Adrenal gland (tissue), 12 donors: ENCODE measurements around the gene PKNOX2. TPM values are rescaled to one million over a fixed set of nuclear protein-coding genes. Genes with fewer than 3 reads are reported as not detected.

Source experiments
- DNase-seq, 7 donors: peaks; one replicate each; pipeline ENCODE4 v3.0.0-alpha.2; 2019 to 2020
- H3K27ac ChIP-seq, 5 donors: fragments of 200-600 bp; sonication (generic) in 4 of 5; 1 replicate in 3 of 5; 2 replicates in 2 of 5; pipeline versions ENCODE4 v1.5.1 to v1.8.0; 2016 to 2020; ENCODE audit warnings: mild to moderate bottlenecking in 1 of 5
- H3K27me3 ChIP-seq: fragments of 200-600 bp; 2 replicates; pipeline ENCODE4 v1.8.0; 2021
- H3K36me3 ChIP-seq, 2 donors: fragments of 200-600 bp; replicated peaks in 1 of 2; 1 replicate in 1 of 2; 2 replicates in 1 of 2; pipeline versions ENCODE4 v1.5.1 to v1.8.0; 2018 to 2022
- H3K4me1 ChIP-seq, 2 donors: fragments of 200-600 bp; replicated peaks in 1 of 2; 1 replicate in 1 of 2; 2 replicates in 1 of 2; pipeline versions ENCODE4 v1.5.1 to v1.8.0; 2018 to 2021
- H3K4me3 ChIP-seq, 4 donors: fragments of 200-600 bp; sonication (generic) in 3 of 4; one replicate each; pipeline ENCODE4 v1.5.1; 2016 to 2018
- H3K9me3 ChIP-seq, 3 donors: fragments of 200-600 bp; sonication (generic) in 1 of 3; replicated peaks in 1 of 3; 1 replicate in 2 of 3; 2 replicates in 1 of 3; pipeline versions ENCODE4 v1.5.1 to v1.8.0; 2016 to 2021
- CTCF ChIP-seq, 6 experiments: fragments of 450-650 bp in 4 of 6; fragments of 200-600 bp in 2 of 6; sonication (generic) in 1 of 6; IDR thresholded peaks; 1 replicate in 5 of 6; 2 replicates in 1 of 6; pipeline versions ENCODE4 v1.5.1 to v1.8.0; 2016 to 2021; ENCODE audit warnings: antibody characterized with exemption in 6 of 6, mild to moderate bottlenecking in 2 of 6, moderate library complexity in 1 of 6
- POLR2A ChIP-seq, 2 donors: fragments of 450-650 bp; IDR thresholded peaks; one replicate each; pipeline ENCODE4 v1.6.1; 2017; ENCODE audit warnings: antibody characterized with exemption in 2 of 2, mild to moderate bottlenecking in 2 of 2, moderate library complexity in 1 of 2
- WGBS, 4 donors: extraction: QIAGEN DNeasy Blood & Tissue Kit in 2 of 4; methylation state at CpG; one replicate each; pipeline versions ENCODE4 v1.1.5 to v1.1.7; 2013 to 2017; 5-methylcytosine and 5-hydroxymethylcytosine counted together
- intact Hi-C, 2 donors: fragments of 100-400 bp; cut with DNase I; formaldehyde crosslinking; loops; one replicate each; pipeline versions ENCODE4 v1.14.1 to v1.15.0; 2022 to 2023
- polyA plus RNA-seq, 3 donors: library from polyadenylated mRNA; stranded (reverse); fragments of 200-250 nt in 2 of 3; fragments of 350-450 nt in 1 of 3; fragmentation: Illumina TruSeq in 1 of 3; extraction: RNeasy Lipid Tissue Mini Kit (QIAGEN cat#74804) in 1 of 3; gene quantifications; one replicate each; pipeline ENCODE4 v1.2.3, GENCODE V29; 2013 to 2014
- total RNA-seq, 9 donors: library from RNA; depleted of rRNA in 4 of 9; stranded (reverse); fragments of >200 nt in 4 of 9; fragments of 120-200 nt in 1 of 9; fragmentation: NEBNext Ultra II Directional in 1 of 9; extraction: Animal tissue kit (Norgen Biotek cat#: 25700) in 1 of 9; gene quantifications; one replicate each; pipeline versions ENCODE4 v1.1.0 to v1.2.4, GENCODE V29; 2013 to 2023
- donor health status: healthy with polysubstance abuse.
- donor health status: Bipolar disorder and iron deficiency.
- donor health status: DM: yes; HTN: yes; CAD: no.
- donor health status: DM: no; HTN: no; CAD: no.
- donor health status: DM: no; HTN: no; CAD: no.
- donor health status: DM: yes; HTN: yes; CAD: no.

PKNOX2 gene
- total and polyA plus RNA-seq, 12 donors: 1.2 to 34.7 (median 3.1) TPM

DNA sequence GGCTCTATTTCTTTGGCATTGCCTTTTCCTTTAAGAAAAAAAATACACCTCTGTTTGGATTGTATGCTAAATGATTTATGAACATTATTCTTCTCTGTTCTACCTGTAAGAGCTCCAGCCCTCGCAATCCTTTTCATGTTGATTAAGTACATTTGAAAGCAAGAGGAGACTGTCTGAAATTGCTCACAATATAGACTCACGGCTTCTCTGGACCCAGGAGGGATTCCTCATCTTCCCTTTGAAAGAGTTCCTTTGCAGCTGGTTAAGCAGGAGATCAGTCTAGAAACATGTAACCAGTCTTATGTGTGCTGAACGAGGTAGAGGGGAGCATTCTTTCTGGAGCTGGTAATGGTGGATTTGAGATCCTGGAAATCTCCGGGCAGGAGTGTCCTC is 47.4 kb downstream of the PKNOX2 start:
- no peaks in the 10 kb centered on the region for H3K9me3 ChIP-seq
- H3K4me3 ChIP-seq: no peak overlapping the region
- no peaks in the 10 kb centered on the region for H3K27me3 ChIP-seq
- 51 to 85% (median 71%) methylated on average over 4 of the region's 4 CpGs for WGBS, 4 donors
- intact Hi-C loops: no loop called here
- no peaks in the 10 kb centered on the region for H3K36me3 ChIP-seq
- no peak overlapping the region for H3K27ac ChIP-seq
- DNase-seq: no peak
- TF ChIP-seq POLR2A (IDR thresholded peaks at IDR 0.05): no peak
- no peak for TF ChIP-seq CTCF (IDR thresholded peaks at IDR 0.05)
- peaks cover 0 to 7% of the 10 kb centered on the region in 2 donors for H3K4me1 ChIP-seq

DNA sequence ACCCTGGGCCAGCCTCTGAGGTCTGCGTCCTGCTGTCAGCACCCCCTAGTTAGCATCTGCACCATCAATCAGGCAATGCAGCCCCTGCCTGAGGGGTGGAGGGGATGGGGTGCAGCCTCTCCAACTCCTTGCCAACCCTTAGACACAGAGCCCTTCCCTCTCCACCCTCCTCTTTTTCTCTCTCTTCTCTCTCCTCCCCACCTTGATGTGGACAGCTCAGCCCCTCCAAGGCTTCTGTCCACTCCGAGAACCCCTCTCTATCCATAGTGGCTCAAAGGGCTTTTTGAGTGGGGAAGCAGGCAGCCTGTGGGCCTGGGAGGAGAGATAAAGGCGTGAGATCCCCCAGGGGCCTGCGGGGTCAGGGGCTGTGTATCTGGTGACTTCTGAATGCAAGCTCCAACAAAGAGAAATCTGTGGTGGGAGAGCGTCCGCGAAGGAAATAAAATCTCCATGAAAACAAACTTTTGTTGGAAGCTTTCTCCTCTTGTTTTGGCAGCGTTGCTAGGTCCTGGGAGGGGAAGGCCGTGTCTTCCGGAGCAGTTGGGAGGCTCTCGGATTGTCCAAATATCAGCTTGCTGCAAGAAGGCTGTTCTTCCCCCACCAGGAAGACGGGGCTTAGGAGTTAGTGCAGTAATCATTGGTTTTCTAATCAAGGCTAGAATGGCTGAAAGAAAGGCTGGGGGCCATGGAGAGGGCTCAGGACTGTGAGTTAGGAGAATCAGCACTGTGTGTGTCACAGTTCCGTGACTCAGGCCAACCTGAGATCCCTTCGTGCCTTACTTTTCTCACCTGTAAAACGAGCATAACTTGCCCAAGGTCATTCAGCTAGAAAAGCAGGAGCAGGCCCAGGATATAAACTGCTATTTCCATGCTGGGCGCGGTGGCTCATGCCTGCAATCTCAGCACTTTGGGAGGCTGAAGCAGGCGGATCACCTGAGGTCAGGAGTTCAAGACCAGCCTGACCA is 50.3 kb downstream of the PKNOX2 start:
- DNase-seq: peak in 3 of 7 donors; percentile 6 to 58 (median 34)
- H3K36me3 ChIP-seq: no peaks in the 10 kb centered on the region
- no peak overlapping the region for H3K4me3 ChIP-seq
- intact Hi-C loops: no loop called here
- peaks cover 0 to 7% of the 10 kb centered on the region in 2 donors for H3K4me1 ChIP-seq
- H3K27me3 ChIP-seq: no peaks in the 10 kb centered on the region
- H3K27ac ChIP-seq: peak overlapping the region in 2 of 5 donors; percentile 34 to 62
- 59 to 65% (median 62%) methylated on average over 15 to 18 of the region's 18 CpGs for WGBS, 4 donors
- TF ChIP-seq POLR2A (IDR thresholded peaks at IDR 0.05): no peak
- TF ChIP-seq CTCF (IDR thresholded peaks at IDR 0.05): no peak
- no peaks in the 10 kb centered on the region for H3K9me3 ChIP-seq

- WGBS, 4 donors: 50 to 78% (median 61%) methylated on average over 3 to 6 of the region's 6 CpGs
- TF ChIP-seq POLR2A (IDR thresholded peaks at IDR 0.05): no peak
- no peak for TF ChIP-seq CTCF (IDR thresholded peaks at IDR 0.05)
- Histone ChIP-seq H3K4me1 (peaks cover 0 to 7% of the 10 kb centered on the region in 2 donors), H3K27me3 (no peaks in the 10 kb centered on the region), H3K9me3 (no peaks in the 10 kb centered on the region), H3K4me3 (no peak overlapping the region), H3K36me3 (no peaks in the 10 kb centered on the region), H3K27ac (peak overlapping the region in 1 of 5 donors; percentile 62)
- no peak for DNase-seq
- intact Hi-C loops: no loop called here
Measured at GRCh38 chr11:125215976-125216375, 51.4 kb downstream of the PKNOX2 start.

- no peak overlapping the region for H3K27ac ChIP-seq
- no peaks in the 10 kb centered on the region for H3K9me3 ChIP-seq
- no peaks in the 10 kb centered on the region for H3K36me3 ChIP-seq
- 80 to 89% (median 84%) methylated on average over 4 of the region's 4 CpGs for WGBS, 4 donors
- intact Hi-C loops: no loop called here
- peaks cover 0 to 7% of the 10 kb centered on the region in 2 donors for H3K4me1 ChIP-seq
- DNase-seq: no peak
- TF ChIP-seq POLR2A (IDR thresholded peaks at IDR 0.05): no peak
- no peak for TF ChIP-seq CTCF (IDR thresholded peaks at IDR 0.05)
- no peak overlapping the region for H3K4me3 ChIP-seq
- no peaks in the 10 kb centered on the region for H3K27me3 ChIP-seq
Measured at GRCh38 chr11:125218336-125218735, 53.8 kb downstream of the PKNOX2 start.
